GM20431 (cell line): ENCODE results near the gene SERPINA6.
"Not testable (repeated sequence)": the region's sequence is repeated elsewhere in the genome, so short reads cannot be mapped to it uniquely, and the experiment has no call there.

ENCODE experiments used
- in situ Hi-C: fragments of 300-500 bp; cut with MseI, MboI; formaldehyde crosslinking; loops from one replicate; pipeline ENCODE4 v1.15.0; 2020; ENCODE audit warnings: low sequenced_read_pairs; ENCODE audit not compliant: unreplicated experiment

Gene SERPINA6

GRCh38 chr14:94296181-94296545, 27.0 kb downstream of the SERPINA6 start:
- in situ Hi-C loops, result not testable (repeated sequence)

- in situ Hi-C loops, result no loop called here
Observed at GRCh38 chr14:94295360-94296180, 27.6 kb downstream of the SERPINA6 start.

GRCh38 chr14:94293578-94293924, 29.6 kb downstream of the SERPINA6 start:
- in situ Hi-C loops, result no loop called here

- in situ Hi-C loops, result no loop called here
Observed at GRCh38 chr14:94292872-94293577, 30.1 kb downstream of the SERPINA6 start, which contains the start of gene SERPINA10. TSS of gene SERPINA10 (minus strand) at chr14:94293268. CDS start at chr14:94290593, 2,675 bp downstream.

GRCh38 chr14:94292526-94292871, 30.6 kb downstream of the SERPINA6 start:
- in situ Hi-C loops, result no loop called here

- in situ Hi-C loops, result no loop called here
Observed at GRCh38 chr14:94291906-94292525, 31.1 kb downstream of the SERPINA6 start.

GRCh38 chr14:94291159-94291905, 31.8 kb downstream of the SERPINA6 start:
- in situ Hi-C loops, result no loop called here

GRCh38 chr14:94290197-94290596, 32.9 kb downstream of the SERPINA6 start:
- in situ Hi-C loops, result no loop called here

GRCh38 chr14:94288610-94289465, 34.3 kb downstream of the SERPINA6 start:
- in situ Hi-C loops, result no loop called here

GRCh38 chr14:94285158-94285557, 38.0 kb downstream of the SERPINA6 start:
- in situ Hi-C loops, result no loop called here

- in situ Hi-C loops, result no loop called here
Observed at GRCh38 chr14:94284221-94284620, 38.9 kb downstream of the SERPINA6 start.

GRCh38 chr14:94282991-94283723, 40.0 kb downstream of the SERPINA6 start:
- in situ Hi-C loops, result no loop called here

GRCh38 chr14:94278731-94279130, 44.4 kb downstream of the SERPINA6 start:
- in situ Hi-C loops, result no loop called here

- in situ Hi-C loops, result not testable (repeated sequence)
Observed at GRCh38 chr14:94276898-94277561, 46.1 kb downstream of the SERPINA6 start.

GRCh38 chr14:94269156-94269555, 54.0 kb downstream of the SERPINA6 start:
- in situ Hi-C loops, result no loop called here

GRCh38 chr14:94268582-94268981, 54.6 kb downstream of the SERPINA6 start:
- in situ Hi-C loops, result not testable (repeated sequence)

GRCh38 chr14:94267352-94267751, 55.8 kb downstream of the SERPINA6 start:
- in situ Hi-C loops, result no loop called here

- in situ Hi-C loops, result not testable (repeated sequence)
Observed at GRCh38 chr14:94264195-94264594, 58.9 kb downstream of the SERPINA6 start.
